CD4-positive, alpha-beta memory T cell (primary cell): ENCODE results near the gene GRIP2. TPM values are rescaled to one million over a fixed set of nuclear protein-coding genes. Genes with fewer than 3 reads are reported as not detected.
"Not testable (repeated sequence)": the region's sequence is repeated elsewhere in the genome, so short reads cannot be mapped to it uniquely, and the experiment has no call there.

Source experiments
- CTCF ChIA-PET: fragments of 350-600 bp; sonication (Branson Sonifier 250); formaldehyde crosslinking; loops from one replicate; lab custom pipeline; 2021; ENCODE audit warnings: inconsistent platforms; ENCODE audit not compliant: partially characterized antibody; lab: Charles Lee
- POLR2A ChIA-PET: fragments of 350-600 bp; sonication (Branson Sonifier 250); formaldehyde crosslinking; loops from one replicate; lab custom pipeline; 2021; ENCODE audit not compliant: partially characterized antibody; lab: Charles Lee
- DNase-seq, 5 donors: peaks; one replicate each; pipeline versions ENCODE4 v3.0.0 to v3.0.0-alpha.2; 2020 to 2022; ENCODE audit warnings: mixed read lengths in 1 of 5
- H3K27ac ChIP-seq: one replicate; pipeline ENCODE4 v1.7.0; 2013; ENCODE audit warnings: low read depth, low read length
- H3K27me3 ChIP-seq: 2 replicates; pipeline ENCODE4 v1.7.0; 2013; ENCODE audit warnings: mild to moderate bottlenecking, low read length, moderate library complexity; ENCODE audit not compliant: insufficient read depth
- H3K36me3 ChIP-seq: 2 replicates; pipeline ENCODE4 v1.7.0; 2013; ENCODE audit warnings: mild to moderate bottlenecking, low read length, moderate library complexity; ENCODE audit not compliant: insufficient read depth
- H3K4me1 ChIP-seq: 2 replicates; pipeline ENCODE4 v1.7.0; 2013; ENCODE audit warnings: mild to moderate bottlenecking, low read length, moderate library complexity; ENCODE audit not compliant: insufficient read depth
- H3K4me3 ChIP-seq, 2 donors: one replicate each; pipeline ENCODE4 v1.7.0; 2013; ENCODE audit warnings: low read length in 2 of 2, mild to moderate bottlenecking in 1 of 2
- H3K9me3 ChIP-seq, 2 donors: one replicate each; pipeline ENCODE4 v1.7.0; 2013; ENCODE audit warnings: low read length in 2 of 2, control low read depth in 1 of 2; ENCODE audit not compliant: control insufficient read depth in 1 of 2
- H3K27ac Mint-ChIP-seq, 7 donors: one replicate each; pipeline ENCODE4 v1.8.0; 2020 to 2021; ENCODE audit warnings: mixed read lengths in 7 of 7, mild to moderate bottlenecking in 6 of 7, inconsistent platforms in 3 of 7, moderate library complexity in 3 of 7
- H3K27me3 Mint-ChIP-seq, 2 donors: one replicate each; pipeline ENCODE4 v1.8.0; 2020 to 2021; ENCODE audit warnings: mixed read lengths in 2 of 2
- H3K36me3 Mint-ChIP-seq, 2 donors: one replicate each; pipeline ENCODE4 v1.8.0; 2020 to 2021; ENCODE audit warnings: mixed read lengths in 2 of 2, inconsistent platforms in 1 of 2, mild to moderate bottlenecking in 1 of 2
- H3K4me1 Mint-ChIP-seq, 4 donors: one replicate each; pipeline ENCODE4 v1.8.0; 2020 to 2021; ENCODE audit warnings: mixed read lengths in 4 of 4, mild to moderate bottlenecking in 1 of 4
- H3K4me3 Mint-ChIP-seq, 8 donors: one replicate each; pipeline ENCODE4 v1.8.0; 2020 to 2021; ENCODE audit warnings: mixed read lengths in 8 of 8, mild to moderate bottlenecking in 7 of 8, moderate library complexity in 6 of 8, inconsistent platforms in 3 of 8
- H3K9me3 Mint-ChIP-seq, 8 donors: one replicate each; pipeline ENCODE4 v1.8.0; 2020 to 2021; ENCODE audit warnings: mixed read lengths in 8 of 8, mild to moderate bottlenecking in 5 of 8, inconsistent platforms in 3 of 8, moderate library complexity in 1 of 8
- intact Hi-C: fragments of 100-400 bp; cut with micrococcal nuclease; formaldehyde crosslinking; loops from one replicate; pipeline ENCODE4 v1.15.1; 2023
- polyA plus RNA-seq, 2 donors: library from polyadenylated mRNA; unstranded; fragments of 300-500 nt; fragmentation: Illumina TruSeq; gene quantifications; one replicate each; pipeline ENCODE4 v1.2.3, GENCODE V29; 2021
- total RNA-seq, 2 experiments: library from RNA; stranded (reverse); gene quantifications; one replicate each; pipeline ENCODE4 v1.2.3, GENCODE V29; 2021

The GRIP2 gene
- total and polyA plus RNA-seq, 4 experiments from 2014 or later: not detected

GRCh38 chr3:14520149-14520548 is 20.0 kb downstream of the GRIP2 start:
- Histone ChIP-seq H3K27ac (no peak overlapping the region), H3K4me1 (no peaks in the 10 kb centered on the region), H3K9me3 (no peaks in the 10 kb centered on the region), H3K4me3 (no peak overlapping the region), H3K36me3 (no peaks in the 10 kb centered on the region), H3K27me3 (no peaks in the 10 kb centered on the region)
- peaks cover 10 to 16% of the 10 kb centered on the region in 2 donors for H3K27me3 Mint-ChIP-seq
- POLR2A ChIA-PET: no interaction called here
- H3K4me3 Mint-ChIP-seq: no peak overlapping the region
- intact Hi-C loops: no loop called here
- CTCF ChIA-PET: interaction anchor here (3.7 kb wide), 1 partner anchor 11 kb away, joined by 18 read pairs; no protein-coding TSS in a partner anchor
- DNase-seq: no peak
- no peaks in the 10 kb centered on the region for H3K36me3 Mint-ChIP-seq
- no peak overlapping the region for H3K27ac Mint-ChIP-seq
- peaks cover 0 to 2% (median 0%) of the 10 kb centered on the region in 8 donors for H3K9me3 Mint-ChIP-seq
- H3K4me1 Mint-ChIP-seq: no peaks in the 10 kb centered on the region

DNA sequence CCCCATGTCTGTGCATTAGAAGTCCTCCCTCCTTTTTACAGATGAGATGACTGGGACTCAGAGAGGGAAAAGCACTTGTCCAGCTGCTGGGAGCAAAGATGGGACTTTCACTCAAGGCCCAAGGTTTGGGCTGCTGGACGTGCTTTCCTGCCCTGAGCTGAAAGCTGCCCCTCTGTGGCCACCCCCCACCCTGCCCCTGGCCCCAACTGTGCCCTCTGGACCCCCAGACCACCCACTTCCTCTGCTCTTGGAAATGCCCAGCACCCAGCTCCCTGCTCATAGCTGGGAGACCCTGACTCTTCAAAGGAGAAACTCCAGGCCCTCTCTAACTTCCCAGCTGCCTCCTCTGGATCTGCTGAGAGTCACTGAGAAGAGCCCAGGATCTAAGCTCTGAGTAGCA is 20.7 kb downstream of the GRIP2 start:
- H3K4me1 Mint-ChIP-seq: no peaks in the 10 kb centered on the region
- DNase-seq: no peak
- Histone ChIP-seq H3K9me3 (no peaks in the 10 kb centered on the region), H3K27ac (no peak overlapping the region), H3K36me3 (no peaks in the 10 kb centered on the region), H3K4me3 (no peak overlapping the region), H3K4me1 (no peaks in the 10 kb centered on the region), H3K27me3 (no peaks in the 10 kb centered on the region)
- no peak overlapping the region for H3K4me3 Mint-ChIP-seq
- peaks cover 10 to 12% of the 10 kb centered on the region in 2 donors for H3K27me3 Mint-ChIP-seq
- H3K27ac Mint-ChIP-seq: no peak overlapping the region
- intact Hi-C loops: no loop called here
- no peaks in the 10 kb centered on the region for H3K36me3 Mint-ChIP-seq
- H3K9me3 Mint-ChIP-seq: peaks cover 0 to 2% (median 0%) of the 10 kb centered on the region in 8 donors
- ChIA-PET CTCF (interaction anchor here (3.7 kb wide), 1 partner anchor 10 kb away, joined by 18 read pairs; no protein-coding TSS in a partner anchor), POLR2A (no interaction called here)

DNA sequence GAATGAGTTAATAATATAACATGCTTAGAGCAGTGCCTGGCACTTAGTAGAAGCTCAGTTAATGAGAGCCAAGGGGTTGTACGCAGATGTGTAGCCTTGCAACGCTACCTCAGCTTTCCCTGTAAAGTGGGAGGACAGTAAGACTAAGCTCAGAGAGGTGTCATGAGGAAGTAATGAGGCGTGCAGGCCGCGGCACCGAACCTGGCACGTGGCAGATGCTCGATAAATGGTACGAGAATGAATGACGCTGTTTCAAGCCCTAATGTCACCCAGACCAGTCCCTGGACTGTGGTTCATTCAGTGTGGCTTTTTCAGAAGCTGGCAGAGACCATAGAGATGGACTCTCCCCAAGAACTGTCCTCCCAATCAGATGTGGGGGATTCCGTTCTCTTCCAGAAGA is 21.2 kb downstream of the GRIP2 start:
- Mint-ChIP-seq H3K27me3 (peaks cover 10 to 12% of the 10 kb centered on the region in 2 donors), H3K4me1 (no peaks in the 10 kb centered on the region), H3K36me3 (no peaks in the 10 kb centered on the region), H3K4me3 (no peak overlapping the region), H3K9me3 (peaks cover 0 to 2% (median 0%) of the 10 kb centered on the region in 8 donors), H3K27ac (no peak overlapping the region)
- no peak overlapping the region for H3K4me3 ChIP-seq
- intact Hi-C loops: no loop called here
- H3K36me3 ChIP-seq: no peaks in the 10 kb centered on the region
- H3K9me3 ChIP-seq: no peaks in the 10 kb centered on the region
- no peak overlapping the region for H3K27ac ChIP-seq
- no peaks in the 10 kb centered on the region for H3K4me1 ChIP-seq
- DNase-seq: no peak
- no peaks in the 10 kb centered on the region for H3K27me3 ChIP-seq
- POLR2A ChIA-PET: no interaction called here
- CTCF ChIA-PET: interaction anchor here (3.7 kb wide), 1 partner anchor 10 kb away, joined by 18 read pairs; no protein-coding TSS in a partner anchor

- Histone ChIP-seq H3K36me3 (no peaks in the 10 kb centered on the region), H3K27ac (no peak overlapping the region), H3K27me3 (no peaks in the 10 kb centered on the region), H3K4me3 (no peak overlapping the region), H3K9me3 (no peaks in the 10 kb centered on the region), H3K4me1 (no peaks in the 10 kb centered on the region)
- no peak overlapping the region for H3K27ac Mint-ChIP-seq
- intact Hi-C loops: no loop called here
- no peaks in the 10 kb centered on the region for H3K4me1 Mint-ChIP-seq
- H3K4me3 Mint-ChIP-seq: no peak overlapping the region
- ChIA-PET POLR2A (no interaction called here), CTCF (interaction anchor here (3.7 kb wide), 1 partner anchor 9 kb away, joined by 18 read pairs; no protein-coding TSS in a partner anchor)
- no peaks in the 10 kb centered on the region for H3K36me3 Mint-ChIP-seq
- DNase-seq: no peak
- H3K9me3 Mint-ChIP-seq: peaks cover 0 to 2% (median 0%) of the 10 kb centered on the region in 8 donors
- H3K27me3 Mint-ChIP-seq: peaks cover 10 to 12% of the 10 kb centered on the region in 2 donors
Measured at GRCh38 chr3:14518432-14518802, 21.7 kb downstream of the GRIP2 start.

- Mint-ChIP-seq H3K4me1 (no peaks in the 10 kb centered on the region), H3K27me3 (peaks cover 7 to 8% of the 10 kb centered on the region in 2 donors), H3K9me3 (peaks cover 0 to 2% (median 0%) of the 10 kb centered on the region in 8 donors), H3K27ac (no peak overlapping the region), H3K36me3 (no peaks in the 10 kb centered on the region), H3K4me3 (no peak overlapping the region)
- ChIA-PET POLR2A (no interaction called here), CTCF (interaction anchor here (2.0 to 3.7 kb wide), 2 partner anchors 9 to 13 kb away, joined by 6 to 18 read pairs; no protein-coding TSS in a partner anchor)
- no peaks in the 10 kb centered on the region for H3K9me3 ChIP-seq
- H3K36me3 ChIP-seq: no peaks in the 10 kb centered on the region
- no peaks in the 10 kb centered on the region for H3K4me1 ChIP-seq
- no peak overlapping the region for H3K27ac ChIP-seq
- no peaks in the 10 kb centered on the region for H3K27me3 ChIP-seq
- DNase-seq: no peak
- H3K4me3 ChIP-seq: no peak overlapping the region
- intact Hi-C loops: no loop called here
Measured at GRCh38 chr3:14517601-14518431, 22.3 kb downstream of the GRIP2 start.

DNA sequence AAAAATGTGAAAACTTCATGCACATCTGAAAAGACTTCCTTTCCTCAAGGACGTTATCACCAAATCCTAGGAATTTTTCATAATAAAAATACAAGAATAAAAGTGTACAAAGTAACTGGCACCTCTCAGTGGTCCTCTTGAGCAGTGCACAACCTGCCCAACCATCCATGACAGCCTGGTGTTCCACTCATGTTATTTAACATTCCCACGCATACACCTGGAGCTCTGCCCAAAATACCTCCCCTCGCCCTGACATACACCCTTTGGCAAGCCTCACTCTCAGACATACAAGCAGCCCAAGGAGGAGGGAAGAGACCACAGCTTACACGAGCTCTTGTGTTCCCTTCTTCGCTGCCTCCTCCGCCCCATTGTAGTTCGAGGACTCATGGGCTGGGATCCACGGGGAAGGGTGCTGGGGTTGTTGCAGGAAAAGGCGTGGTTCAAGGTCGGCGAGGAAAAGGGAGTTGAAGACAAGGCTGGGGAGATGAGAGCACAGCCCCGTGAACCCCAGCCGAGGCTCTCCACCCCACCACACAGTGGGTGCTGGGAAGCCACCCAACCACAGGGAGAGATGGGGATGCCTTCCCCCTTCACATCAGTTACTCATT is 23.3 kb downstream of the GRIP2 start:
- H3K27ac ChIP-seq: no peak overlapping the region
- peaks cover 6 to 7% of the 10 kb centered on the region in 2 donors for H3K27me3 Mint-ChIP-seq
- H3K4me3 Mint-ChIP-seq: no peak overlapping the region
- intact Hi-C loops: no loop called here
- CTCF ChIA-PET: interaction anchor here (2.0 kb wide), 1 partner anchor 12 kb away, joined by 6 read pairs; no protein-coding TSS in a partner anchor
- H3K9me3 ChIP-seq: no peaks in the 10 kb centered on the region
- H3K27me3 ChIP-seq: no peaks in the 10 kb centered on the region
- no peaks in the 10 kb centered on the region for H3K4me1 ChIP-seq
- H3K36me3 ChIP-seq: no peaks in the 10 kb centered on the region
- H3K36me3 Mint-ChIP-seq: no peaks in the 10 kb centered on the region
- no peak for DNase-seq
- H3K4me1 Mint-ChIP-seq: no peaks in the 10 kb centered on the region
- peaks cover 0 to 2% (median 0%) of the 10 kb centered on the region in 8 donors for H3K9me3 Mint-ChIP-seq
- POLR2A ChIA-PET: no interaction called here
- no peak overlapping the region for H3K4me3 ChIP-seq
- no peak overlapping the region for H3K27ac Mint-ChIP-seq

DNA sequence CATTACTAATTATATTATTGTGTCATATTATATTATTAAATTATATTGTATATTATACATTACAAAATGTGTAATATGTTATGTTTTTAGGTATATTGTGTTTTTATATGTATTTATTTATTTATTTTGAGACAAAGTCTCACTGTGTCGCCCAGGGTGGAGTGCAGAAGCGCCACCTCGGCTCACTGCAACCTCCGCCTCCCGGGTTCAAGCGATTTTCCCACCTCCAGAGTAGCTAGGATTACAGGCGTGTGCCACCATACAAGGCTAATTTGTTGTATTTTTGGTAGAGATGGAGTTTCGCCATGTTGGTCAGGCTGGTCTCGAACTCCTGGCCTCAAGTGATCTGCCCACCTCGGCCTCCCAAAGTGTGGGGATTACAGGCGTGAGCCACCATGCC is 24.6 kb downstream of the GRIP2 start:
- H3K9me3 ChIP-seq, H3K4me1 Mint-ChIP-seq, H3K27ac Mint-ChIP-seq, CTCF ChIA-PET, H3K4me1 ChIP-seq, H3K36me3 Mint-ChIP-seq, intact Hi-C loops, POLR2A ChIA-PET, H3K4me3 Mint-ChIP-seq, H3K36me3 ChIP-seq, H3K27ac ChIP-seq, DNase-seq, H3K27me3 ChIP-seq, H3K4me3 ChIP-seq, H3K27me3 Mint-ChIP-seq, H3K9me3 Mint-ChIP-seq: not testable (repeated sequence)
